H9 (cell line): ENCODE results near the gene ZNF653. TPM values are rescaled to one million over a fixed set of nuclear protein-coding genes. Genes with fewer than 3 reads are reported as not detected.

Source experiments
- DNase-seq: peaks from one replicate; pipeline ENCODE4 v3.0.0-alpha.2; 2017
- H2AFZ ChIP-seq: one replicate; pipeline ENCODE4 v1.6.1; 2013; ENCODE audit warnings: mild to moderate bottlenecking, low read length, control low read depth, moderate library complexity
- H2AK5ac ChIP-seq: 2 replicates; pipeline ENCODE4 v1.6.1; 2013; ENCODE audit warnings: low read length, control low read depth, mixed read lengths; ENCODE audit not compliant: insufficient read length
- H2BK120ac ChIP-seq: one replicate; pipeline ENCODE4 v1.6.1; 2013; ENCODE audit warnings: low read depth, mild to moderate bottlenecking, low read length, control low read depth, inconsistent platforms; ENCODE audit not compliant: poor library complexity, severe bottlenecking
- H2BK12ac ChIP-seq: 2 replicates; pipeline ENCODE4 v1.6.1; 2013; ENCODE audit warnings: low read length, control low read depth, mixed read lengths, low read depth; ENCODE audit not compliant: insufficient read length
- H2BK15ac ChIP-seq: 2 replicates; pipeline ENCODE4 v1.6.1; 2013; ENCODE audit warnings: low read depth, low read length, control low read depth
- H2BK20ac ChIP-seq: one replicate; pipeline ENCODE4 v1.6.1; 2013; ENCODE audit warnings: low read depth, mild to moderate bottlenecking, low read length, control low read depth, inconsistent platforms; ENCODE audit not compliant: poor library complexity, severe bottlenecking
- H2BK5ac ChIP-seq: 2 replicates; pipeline ENCODE4 v1.6.1; 2013; ENCODE audit warnings: low read length, control low read depth, mixed read lengths; ENCODE audit not compliant: insufficient read length
- H3K14ac ChIP-seq: 2 replicates; pipeline ENCODE4 v1.6.1; 2013; ENCODE audit warnings: low read length, control low read depth; ENCODE audit not compliant: insufficient read depth
- H3K18ac ChIP-seq: 2 replicates; pipeline ENCODE4 v1.6.1; 2013; ENCODE audit warnings: low read depth, mild to moderate bottlenecking, mixed read lengths, low read length, control low read depth; ENCODE audit not compliant: insufficient read length
- H3K23ac ChIP-seq: 2 replicates; pipeline ENCODE4 v1.6.1; 2013; ENCODE audit warnings: low read length, control low read depth, mixed read lengths, low read depth; ENCODE audit not compliant: insufficient read length
- H3K23me2 ChIP-seq: 2 replicates; pipeline ENCODE4 v1.6.1; 2013; ENCODE audit warnings: low read depth, mild to moderate bottlenecking, mixed read lengths, low read length, control low read depth; ENCODE audit not compliant: insufficient read length, poor library complexity, severe bottlenecking
- H3K27ac ChIP-seq: 2 replicates; pipeline ENCODE4 v1.5.1; 2013; ENCODE audit warnings: low read length, control low read depth, mixed read lengths, low read depth; ENCODE audit not compliant: insufficient read length
- H3K27me3 ChIP-seq: 2 replicates; pipeline ENCODE4 v1.6.1; 2013; ENCODE audit warnings: low read length, control low read depth, inconsistent platforms; ENCODE audit not compliant: insufficient read depth
- H3K4ac ChIP-seq: 2 replicates; pipeline ENCODE4 v1.6.1; 2013; ENCODE audit warnings: low read depth, mild to moderate bottlenecking, control low read depth, inconsistent platforms, low read length, moderate library complexity
- H3K4me1 ChIP-seq: 2 replicates; pipeline ENCODE4 v1.6.1; 2013; ENCODE audit warnings: low read length, control low read depth, inconsistent platforms; ENCODE audit not compliant: insufficient read depth
- H3K4me2 ChIP-seq: 2 replicates; pipeline ENCODE4 v1.6.1; 2013; ENCODE audit warnings: low read length, control low read depth, mixed read lengths; ENCODE audit not compliant: insufficient read length, insufficient read depth
- H3K56ac ChIP-seq: 2 replicates; pipeline ENCODE4 v1.6.1; 2013; ENCODE audit warnings: low read depth, mild to moderate bottlenecking, mixed read lengths, low read length, control low read depth; ENCODE audit not compliant: insufficient read length
- H3K79me1 ChIP-seq: 2 replicates; pipeline ENCODE4 v1.6.1; 2013; ENCODE audit warnings: low read depth, mild to moderate bottlenecking, moderate library complexity, low read length, control low read depth, inconsistent platforms; ENCODE audit not compliant: insufficient read depth, poor library complexity, severe bottlenecking
- H3K79me2 ChIP-seq: 2 replicates; pipeline ENCODE4 v1.6.1; 2013; ENCODE audit warnings: low read length, control low read depth, inconsistent platforms; ENCODE audit not compliant: insufficient read depth
- H3K9ac ChIP-seq: 2 replicates; pipeline ENCODE4 v1.6.1; 2013; ENCODE audit warnings: low read length, control low read depth, mixed read lengths; ENCODE audit not compliant: insufficient read length; ENCODE audit errors: extremely low read depth
- H3K9me3 ChIP-seq: one replicate; pipeline ENCODE4 v1.6.1; 2013; ENCODE audit warnings: low read depth, low read length, inconsistent platforms; ENCODE audit not compliant: control insufficient read depth
- H3T11ph ChIP-seq: one replicate; pipeline ENCODE4 v1.6.1; 2013; ENCODE audit warnings: mild to moderate bottlenecking, low read length, control low read depth, inconsistent platforms
- H4K20me1 ChIP-seq: one replicate; pipeline ENCODE4 v1.6.1; 2013; ENCODE audit not compliant: control insufficient read depth, insufficient read length, insufficient read depth
- H4K5ac ChIP-seq: 2 replicates; pipeline ENCODE4 v1.6.1; 2013; ENCODE audit warnings: low read depth, mild to moderate bottlenecking, mixed read lengths, low read length, control low read depth; ENCODE audit not compliant: insufficient read length
- H4K8ac ChIP-seq: replicated peaks from 2 replicates; pipeline ENCODE4 v1.6.1; 2013; ENCODE audit warnings: low read length, control low read depth, mixed read lengths, low read depth; ENCODE audit not compliant: insufficient read length
- H4K91ac ChIP-seq: 2 replicates; pipeline ENCODE4 v1.6.1; 2013; ENCODE audit warnings: low read depth, mild to moderate bottlenecking, moderate library complexity, mixed read lengths, low read length, control low read depth; ENCODE audit not compliant: insufficient read length
- H3K27ac Mint-ChIP-seq, 3 experiments: 2 replicates in 2 of 3; 3 replicates in 1 of 3; pipeline ENCODE4 v1.8.0; 2020 to 2021; ENCODE audit warnings: mixed read lengths in 3 of 3, mild to moderate bottlenecking in 1 of 3, moderate library complexity in 1 of 3
- H3K27me3 Mint-ChIP-seq: 2 replicates; pipeline ENCODE4 v1.8.0; 2021; ENCODE audit warnings: low read depth, mild to moderate bottlenecking, moderate library complexity, mixed read lengths
- H3K36me3 Mint-ChIP-seq, 3 experiments: 2 replicates in 2 of 3; 3 replicates in 1 of 3; pipeline ENCODE4 v1.8.0; 2020 to 2021; ENCODE audit warnings: low read depth in 3 of 3, mixed read lengths in 3 of 3; ENCODE audit not compliant: insufficient read depth in 1 of 3
- H3K4me1 Mint-ChIP-seq, 2 experiments: 2 replicates each; pipeline ENCODE4 v1.8.0; 2020; ENCODE audit warnings: mixed read lengths in 2 of 2
- H3K4me3 Mint-ChIP-seq, 2 experiments: 2 replicates in 1 of 2; 3 replicates in 1 of 2; pipeline ENCODE4 v1.8.0; 2020 to 2021; ENCODE audit warnings: mild to moderate bottlenecking in 2 of 2, mixed read lengths in 2 of 2, moderate library complexity in 1 of 2
- H3K9me3 Mint-ChIP-seq, 2 experiments: 2 replicates in 1 of 2; 3 replicates in 1 of 2; pipeline ENCODE4 v1.8.0; 2020; ENCODE audit warnings: mild to moderate bottlenecking in 2 of 2, mixed read lengths in 2 of 2, moderate library complexity in 1 of 2
- WGBS: extraction: QIAGEN DNeasy Blood & Tissue Kit; methylation state at CpG from one replicate; pipeline ENCODE4 v1.1.7; 2013; ENCODE audit warnings: missing lambda C conversion rate, low lambda C conversion rate, mixed read lengths; ENCODE audit not compliant: insufficient read length; ENCODE audit errors: extremely low coverage; 5-methylcytosine and 5-hydroxymethylcytosine counted together
- total RNA-seq: library from RNA; stranded (reverse); gene quantifications from 2 replicates; pipeline ENCODE4 v1.2.1, GENCODE V29; 2021
- TF ChIP-seq, protein P1 (sequence below): fragments of 200-600 bp; sonication (generic); conservative IDR thresholded peaks from 3 replicates; pipeline ENCODE4 v1.8.0; 2021; ENCODE audit warnings: antibody characterized with exemption, mild to moderate bottlenecking

Gene ZNF653
- total RNA-seq, 1 experiment from 2014 or later = 11.6 TPM

GRCh38 chr19:11451871-11452619 lies 53.6 kb downstream of the ZNF653 start:
- H2BK120ac ChIP-seq = no peak overlapping the region
- Mint-ChIP-seq H3K4me3 (peak overlapping the region in 1 of 2 experiments; percentile 18; a peak in 2 of 5 replicates), H3K4me1 (peaks cover 15 to 39% of the 10 kb centered on the region in 2 experiments), H3K27ac (peak overlapping the region in 2 of 3 experiments; percentile 72 to 83; a peak in 3 of 7 replicates), H3K36me3 (peaks cover 6 to 27% (median 25%) of the 10 kb centered on the region in 3 experiments; a peak in 6 of 7 replicates), H3K9me3 (no peaks in the 10 kb centered on the region; a peak in 1 of 5 replicates), H3K27me3 (no peaks in the 10 kb centered on the region)
- H3K23me2 ChIP-seq = no peaks in the 10 kb centered on the region
- H2BK5ac ChIP-seq = no peak overlapping the region
- H3K4ac ChIP-seq = no peak overlapping the region
- TF ChIP-seq, protein P1, sequence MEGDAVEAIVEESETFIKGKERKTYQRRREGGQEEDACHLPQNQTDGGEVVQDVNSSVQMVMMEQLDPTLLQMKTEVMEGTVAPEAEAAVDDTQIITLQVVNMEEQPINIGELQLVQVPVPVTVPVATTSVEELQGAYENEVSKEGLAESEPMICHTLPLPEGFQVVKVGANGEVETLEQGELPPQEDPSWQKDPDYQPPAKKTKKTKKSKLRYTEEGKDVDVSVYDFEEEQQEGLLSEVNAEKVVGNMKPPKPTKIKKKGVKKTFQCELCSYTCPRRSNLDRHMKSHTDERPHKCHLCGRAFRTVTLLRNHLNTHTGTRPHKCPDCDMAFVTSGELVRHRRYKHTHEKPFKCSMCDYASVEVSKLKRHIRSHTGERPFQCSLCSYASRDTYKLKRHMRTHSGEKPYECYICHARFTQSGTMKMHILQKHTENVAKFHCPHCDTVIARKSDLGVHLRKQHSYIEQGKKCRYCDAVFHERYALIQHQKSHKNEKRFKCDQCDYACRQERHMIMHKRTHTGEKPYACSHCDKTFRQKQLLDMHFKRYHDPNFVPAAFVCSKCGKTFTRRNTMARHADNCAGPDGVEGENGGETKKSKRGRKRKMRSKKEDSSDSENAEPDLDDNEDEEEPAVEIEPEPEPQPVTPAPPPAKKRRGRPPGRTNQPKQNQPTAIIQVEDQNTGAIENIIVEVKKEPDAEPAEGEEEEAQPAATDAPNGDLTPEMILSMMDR = no peak
- no peak overlapping the region for H4K91ac ChIP-seq
- H3K56ac ChIP-seq = no peak overlapping the region
- H3K79me2 ChIP-seq = no peaks in the 10 kb centered on the region
- H4K5ac ChIP-seq = no peak overlapping the region
- H3K27ac ChIP-seq = no peak overlapping the region
- H2AK5ac ChIP-seq = no peak overlapping the region
- H3K23ac ChIP-seq = no peak overlapping the region
- H3K79me1 ChIP-seq = no peaks in the 10 kb centered on the region
- H2BK20ac ChIP-seq = no peak overlapping the region
- H3K4me1 ChIP-seq = no peaks in the 10 kb centered on the region
- no peaks in the 10 kb centered on the region for H4K20me1 ChIP-seq
- DNase-seq = peak; percentile 31
- no peak overlapping the region for H2BK15ac ChIP-seq
- H3K27me3 ChIP-seq = no peaks in the 10 kb centered on the region
- no peak overlapping the region for H3K9ac ChIP-seq
- no peak overlapping the region for H4K8ac ChIP-seq
- H3K18ac ChIP-seq = no peak overlapping the region
- no CpG with 5 or more reads among the region's 25 CpGs for WGBS
- H3K14ac ChIP-seq = no peak overlapping the region
- no peaks in the 10 kb centered on the region for H3K9me3 ChIP-seq
- H3K4me2 ChIP-seq = no peak overlapping the region
- H2AFZ ChIP-seq = no peak overlapping the region
- no peak overlapping the region for H2BK12ac ChIP-seq
- H3T11ph ChIP-seq = no peak overlapping the region
